ENCODE results near the gene SCN7A.
"Not testable (repeated sequence)": the region's sequence is repeated elsewhere in the genome, so short reads cannot be mapped to it uniquely, and the experiment has no call there.

The SCN7A gene

GRCh38 chr2:166458674-166459073, 35.4 kb downstream of the SCN7A start:
- no peak for TF ChIP-seq CTCF (IDR thresholded peaks at IDR 0.05; ENCODE audit: low read depth, low read length, missing control alignments)
- in situ Hi-C loops (cut with HindIII; ENCODE audit: low sequenced_read_pairs), result no loop called here
- no peak for DNase-seq (ENCODE audit: low read depth)
- no peak overlapping the region for H3K4me3 ChIP-seq (ENCODE audit: low read depth, low read length)

GRCh38 chr2:166455823-166456222, 38.2 kb downstream of the SCN7A start:
- H3K4me3 ChIP-seq (ENCODE audit: low read depth, low read length); in situ Hi-C loops (cut with HindIII; ENCODE audit: low sequenced_read_pairs); DNase-seq (ENCODE audit: low read depth): not testable (repeated sequence)

- DNase-seq (ENCODE audit: low read depth), result no peak
- in situ Hi-C loops (cut with HindIII; ENCODE audit: low sequenced_read_pairs), result no loop called here
- H3K4me3 ChIP-seq (ENCODE audit: low read depth, low read length), result no peak overlapping the region
- TF ChIP-seq CTCF (IDR thresholded peaks at IDR 0.05; ENCODE audit: low read depth, low read length, missing control alignments), result no peak
Observed at GRCh38 chr2:166454006-166454595, 39.9 kb downstream of the SCN7A start.

- no peak for DNase-seq (ENCODE audit: low read depth)
- H3K4me3 ChIP-seq (ENCODE audit: low read depth, low read length), result no peak overlapping the region
- TF ChIP-seq CTCF (IDR thresholded peaks at IDR 0.05; ENCODE audit: low read depth, low read length, missing control alignments), result no peak
- in situ Hi-C loops (cut with HindIII; ENCODE audit: low sequenced_read_pairs), result no loop called here
Observed at GRCh38 chr2:166451468-166451867, 42.6 kb downstream of the SCN7A start.

GRCh38 chr2:166449439-166449838, 44.6 kb downstream of the SCN7A start:
- no peak overlapping the region for H3K4me3 ChIP-seq (ENCODE audit: low read depth, low read length)
- TF ChIP-seq CTCF (IDR thresholded peaks at IDR 0.05; ENCODE audit: low read depth, low read length, missing control alignments), result no peak
- no peak for DNase-seq (ENCODE audit: low read depth)
- in situ Hi-C loops (cut with HindIII; ENCODE audit: low sequenced_read_pairs), result no loop called here

- in situ Hi-C loops (cut with HindIII; ENCODE audit: low sequenced_read_pairs), result no loop called here
- DNase-seq (ENCODE audit: low read depth), result no peak
- no peak overlapping the region for H3K4me3 ChIP-seq (ENCODE audit: low read depth, low read length)
- TF ChIP-seq CTCF (IDR thresholded peaks at IDR 0.05; ENCODE audit: low read depth, low read length, missing control alignments), result no peak
Observed at GRCh38 chr2:166448106-166448505, 45.9 kb downstream of the SCN7A start.

GRCh38 chr2:166444306-166444705, 49.7 kb downstream of the SCN7A start:
- DNase-seq (ENCODE audit: low read depth), result no peak
- no peak overlapping the region for H3K4me3 ChIP-seq (ENCODE audit: low read depth, low read length)
- in situ Hi-C loops (cut with HindIII; ENCODE audit: low sequenced_read_pairs), result no loop called here
- no peak for TF ChIP-seq CTCF (IDR thresholded peaks at IDR 0.05; ENCODE audit: low read depth, low read length, missing control alignments)
